Cardiac fibroblast (primary cell): ENCODE results near the gene SLC17A8.

Experiments
- DNase-seq, 2 donors: peaks; one replicate each; pipeline versions ENCODE4 v3.0.0 to v3.0.0-alpha.2; 2010; ENCODE audit warnings: low read depth in 2 of 2
- H3K4me3 ChIP-seq, 2 donors: replicated peaks in 1 of 2; 1 replicate in 1 of 2; 2 replicates in 1 of 2; pipeline ENCODE4 v1.5.1; 2011; ENCODE audit warnings: low read depth in 2 of 2, low read length in 2 of 2, mild to moderate bottlenecking in 2 of 2, moderate library complexity in 1 of 2
- TF ChIP-seq, protein P1 (sequence below): IDR thresholded peaks from one replicate; pipeline ENCODE4 v1.5.1; 2011; ENCODE audit warnings: low read depth, mild to moderate bottlenecking, low read length, inconsistent platforms

The SLC17A8 gene

GRCh38 chr12:100433701-100434100 lies 76.8 kb downstream of the SLC17A8 start:
- TF ChIP-seq, protein P1, sequence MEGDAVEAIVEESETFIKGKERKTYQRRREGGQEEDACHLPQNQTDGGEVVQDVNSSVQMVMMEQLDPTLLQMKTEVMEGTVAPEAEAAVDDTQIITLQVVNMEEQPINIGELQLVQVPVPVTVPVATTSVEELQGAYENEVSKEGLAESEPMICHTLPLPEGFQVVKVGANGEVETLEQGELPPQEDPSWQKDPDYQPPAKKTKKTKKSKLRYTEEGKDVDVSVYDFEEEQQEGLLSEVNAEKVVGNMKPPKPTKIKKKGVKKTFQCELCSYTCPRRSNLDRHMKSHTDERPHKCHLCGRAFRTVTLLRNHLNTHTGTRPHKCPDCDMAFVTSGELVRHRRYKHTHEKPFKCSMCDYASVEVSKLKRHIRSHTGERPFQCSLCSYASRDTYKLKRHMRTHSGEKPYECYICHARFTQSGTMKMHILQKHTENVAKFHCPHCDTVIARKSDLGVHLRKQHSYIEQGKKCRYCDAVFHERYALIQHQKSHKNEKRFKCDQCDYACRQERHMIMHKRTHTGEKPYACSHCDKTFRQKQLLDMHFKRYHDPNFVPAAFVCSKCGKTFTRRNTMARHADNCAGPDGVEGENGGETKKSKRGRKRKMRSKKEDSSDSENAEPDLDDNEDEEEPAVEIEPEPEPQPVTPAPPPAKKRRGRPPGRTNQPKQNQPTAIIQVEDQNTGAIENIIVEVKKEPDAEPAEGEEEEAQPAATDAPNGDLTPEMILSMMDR: no peak
- DNase-seq: no peak
- no peak overlapping the region for H3K4me3 ChIP-seq

DNA sequence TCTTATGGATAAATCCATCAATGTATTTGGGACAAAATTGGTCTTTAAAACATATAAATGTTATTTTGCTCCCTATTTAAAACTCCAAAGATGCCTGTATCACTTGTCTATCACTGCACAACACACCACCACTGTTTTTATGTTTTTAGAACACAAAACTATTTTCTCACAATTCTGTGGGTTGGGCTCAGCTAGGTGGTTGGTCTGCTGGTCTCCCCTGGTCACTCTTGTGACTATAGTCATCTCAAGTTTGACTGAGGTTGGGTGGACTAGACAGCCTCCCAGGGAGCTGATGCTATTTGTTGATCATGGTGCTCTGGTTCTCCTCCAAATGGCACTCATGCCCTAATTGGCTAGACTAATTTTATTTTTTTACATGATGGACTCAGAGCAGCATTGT lies 77.3 kb downstream of the SLC17A8 start:
- DNase-seq: no peak
- TF ChIP-seq, protein P1: no peak
- H3K4me3 ChIP-seq: no peak overlapping the region

- TF ChIP-seq, protein P1: no peak
- DNase-seq: no peak
Observed at GRCh38 chr12:100435957-100436356, 79.1 kb downstream of the SLC17A8 start.

GRCh38 chr12:100437038-100437841 lies 80.4 kb downstream of the SLC17A8 start:
- H3K4me3 ChIP-seq: no peak overlapping the region
- no peak for DNase-seq
- TF ChIP-seq, protein P1: no peak

More at GRCh38 chr12:100435957-100436356, 79.1 kb downstream of the SLC17A8 start:
- no peak overlapping the region for H3K4me3 ChIP-seq

- H3K4me3 ChIP-seq: no peak overlapping the region
- DNase-seq: no peak
- TF ChIP-seq, protein P1: no peak
Observed at GRCh38 chr12:100439797-100440196, 82.9 kb downstream of the SLC17A8 start.

- H3K4me3 ChIP-seq: no peak overlapping the region
- no peak for DNase-seq
- TF ChIP-seq, protein P1: no peak
Observed at GRCh38 chr12:100442403-100442802, 85.5 kb downstream of the SLC17A8 start.

- TF ChIP-seq, protein P1: no peak
- DNase-seq: no peak
- no peak overlapping the region for H3K4me3 ChIP-seq
Observed at GRCh38 chr12:100443434-100443833, 86.6 kb downstream of the SLC17A8 start.
